ENCODE results near the gene SFXN2.
"Not testable (repeated sequence)": the region's sequence is repeated elsewhere in the genome, so short reads cannot be mapped to it uniquely, and the experiment has no call there.

SFXN2 gene

GRCh38 chr10:102742313-102742712, 27.9 kb downstream of the SFXN2 start:
- DNase-seq; in situ Hi-C loops (cut with HindIII; ENCODE audit: low pct_ligation_motif_present, low pct_unique_long_range_greater_than_20kb, low sequenced_read_pairs): not testable (repeated sequence)

GRCh38 chr10:102743078-102743587, 28.7 kb downstream of the SFXN2 start:
- in situ Hi-C loops (cut with HindIII; ENCODE audit: low pct_ligation_motif_present, low pct_unique_long_range_greater_than_20kb, low sequenced_read_pairs) = no loop called here
- no peak for DNase-seq

- in situ Hi-C loops (cut with HindIII; ENCODE audit: low pct_ligation_motif_present, low pct_unique_long_range_greater_than_20kb, low sequenced_read_pairs) = no loop called here
- peak; percentile 100 for DNase-seq
Observed at GRCh38 chr10:102743588-102744373, 29.3 kb downstream of the SFXN2 start, which contains the start of gene WBP1L. Gene WBP1L (plus strand): TSS chr10:102743948. CDS start chr10:102744054, 106 bp downstream.

GRCh38 chr10:102744374-102745051, 30.1 kb downstream of the SFXN2 start:
- in situ Hi-C loops (cut with HindIII; ENCODE audit: low pct_ligation_motif_present, low pct_unique_long_range_greater_than_20kb, low sequenced_read_pairs) = no loop called here
- peak; percentile 52 for DNase-seq

DNA sequence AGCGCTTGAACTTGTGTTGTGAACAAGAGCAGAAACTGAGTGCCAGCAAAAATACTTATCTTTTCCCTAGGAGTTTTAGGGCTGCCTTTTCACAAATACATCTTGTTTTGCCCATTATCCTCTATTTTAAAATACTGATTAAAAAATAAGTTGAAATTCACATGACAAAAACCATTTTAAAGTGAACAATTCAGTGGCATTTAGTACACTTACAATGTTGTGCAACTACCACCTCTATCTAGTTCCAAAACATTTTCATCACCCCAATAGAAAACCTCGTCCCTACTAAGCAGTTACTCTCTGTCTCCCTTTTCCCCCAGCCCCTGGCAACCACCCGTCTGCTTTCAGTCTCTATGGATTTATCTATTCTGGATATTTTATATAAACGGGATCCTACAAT, 30.7 kb downstream of the SFXN2 start:
- in situ Hi-C loops (cut with HindIII; ENCODE audit: low pct_ligation_motif_present, low pct_unique_long_range_greater_than_20kb, low sequenced_read_pairs) = no loop called here
- DNase-seq = no peak

DNA sequence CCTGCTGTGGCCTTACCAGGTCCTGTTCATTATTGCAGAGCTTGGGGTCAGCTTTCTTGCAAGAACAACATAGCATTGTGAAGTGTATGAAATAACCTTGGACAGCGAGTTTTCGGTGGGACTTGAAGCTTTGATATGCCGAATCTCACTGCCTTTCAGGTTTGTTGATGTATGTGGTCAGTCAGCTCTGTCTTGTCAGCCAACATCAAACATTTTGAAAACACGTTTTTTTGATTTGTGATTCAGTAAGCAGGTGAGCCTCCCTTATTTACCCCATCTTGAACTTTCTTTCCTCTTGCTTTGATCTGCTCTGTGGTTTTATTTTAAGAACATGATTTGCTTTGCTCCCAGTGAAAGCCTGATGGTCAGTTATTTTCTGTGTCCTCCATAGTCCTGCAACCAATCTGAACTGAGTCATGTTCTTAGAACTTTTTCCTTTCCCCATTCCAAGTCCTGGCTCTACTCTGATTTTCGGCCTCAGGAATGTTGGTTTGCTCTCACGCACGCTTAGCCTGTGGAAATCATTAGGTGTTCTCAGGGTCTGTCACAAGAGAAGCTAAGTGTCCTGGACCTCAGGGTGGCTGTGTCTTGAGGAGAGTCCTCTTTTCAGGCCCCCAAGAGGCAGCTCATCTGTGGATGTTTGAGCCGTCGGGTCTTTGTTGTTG, 38.0 kb downstream of the SFXN2 start:
- DNase-seq = no peak
- in situ Hi-C loops (cut with HindIII; ENCODE audit: low pct_ligation_motif_present, low pct_unique_long_range_greater_than_20kb, low sequenced_read_pairs) = no loop called here

GRCh38 chr10:102752934-102753664, 38.7 kb downstream of the SFXN2 start:
- in situ Hi-C loops (cut with HindIII; ENCODE audit: low pct_ligation_motif_present, low pct_unique_long_range_greater_than_20kb, low sequenced_read_pairs) = no loop called here
- peak; percentile 50 for DNase-seq

DNA sequence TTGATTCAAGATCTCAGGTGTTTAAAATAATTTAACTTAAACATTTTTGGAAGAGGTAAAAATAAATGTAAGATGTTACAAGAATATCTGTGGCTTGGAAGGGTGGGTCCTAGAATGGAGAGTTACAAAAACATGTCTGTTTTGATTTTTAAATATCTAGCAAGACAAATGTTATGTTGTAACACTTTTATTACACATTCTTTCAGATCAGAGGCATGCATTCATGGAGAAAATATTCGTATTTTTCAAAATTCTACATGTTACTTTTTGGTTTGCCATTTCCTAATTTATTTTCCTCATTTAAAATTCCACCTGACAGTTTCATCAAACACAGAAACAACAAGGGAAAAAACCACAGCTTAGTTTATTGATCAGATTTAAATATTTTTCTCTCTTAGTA, 39.3 kb downstream of the SFXN2 start:
- DNase-seq = no peak
- in situ Hi-C loops (cut with HindIII; ENCODE audit: low pct_ligation_motif_present, low pct_unique_long_range_greater_than_20kb, low sequenced_read_pairs) = no loop called here

DNA sequence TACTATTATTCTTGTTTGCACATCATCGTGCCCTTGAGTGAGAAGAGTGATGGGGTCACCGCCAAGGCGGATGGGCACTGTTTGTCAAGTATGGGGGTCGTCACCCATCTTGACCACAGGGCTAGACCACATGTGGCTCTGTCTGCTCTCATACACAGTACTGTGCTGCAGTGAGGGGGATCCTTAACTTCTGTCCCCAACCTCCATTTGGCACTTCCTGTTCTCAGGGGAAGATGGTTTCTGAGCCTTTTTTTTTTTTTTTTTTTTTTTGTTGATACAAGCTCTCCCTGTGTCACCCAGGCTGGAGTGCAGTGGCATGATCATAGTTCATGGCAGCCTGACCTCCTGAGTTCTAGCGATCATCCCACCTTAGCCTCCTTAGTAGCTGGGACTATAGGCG, 42.9 kb downstream of the SFXN2 start:
- no peak for DNase-seq
- in situ Hi-C loops (cut with HindIII; ENCODE audit: low pct_ligation_motif_present, low pct_unique_long_range_greater_than_20kb, low sequenced_read_pairs) = no loop called here

DNA sequence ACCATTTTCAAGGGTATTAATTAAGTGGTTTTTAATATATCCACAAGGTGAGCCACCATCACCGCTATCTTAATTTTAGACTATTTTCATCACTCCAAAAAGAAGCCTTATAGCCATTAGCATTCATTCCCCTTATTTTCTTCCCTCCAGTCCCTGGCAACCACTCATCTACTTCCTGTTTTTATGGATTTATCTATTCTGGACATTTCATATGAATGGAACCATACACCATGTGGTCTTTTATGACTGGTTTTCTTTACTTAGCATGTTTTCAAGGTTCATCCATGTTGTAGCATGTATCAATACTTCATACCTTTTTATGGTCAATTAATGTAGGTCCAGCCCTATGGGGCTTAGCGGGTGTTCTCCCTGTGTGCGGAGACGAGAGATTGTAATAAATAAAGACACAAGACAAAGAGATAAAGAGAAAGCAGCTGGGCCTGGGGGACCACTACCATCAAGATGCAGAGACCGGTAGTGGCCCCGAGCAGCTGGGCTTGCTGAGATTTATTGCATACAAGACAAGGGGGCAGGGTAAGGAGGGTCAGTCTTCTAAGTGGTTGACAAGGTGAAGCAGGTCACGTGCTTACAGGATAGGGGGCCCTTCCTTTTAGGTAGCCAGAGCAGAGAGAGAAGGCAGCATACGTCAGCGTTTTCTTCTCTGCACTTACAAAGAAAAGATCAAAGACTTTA, 44.0 kb downstream of the SFXN2 start:
- in situ Hi-C loops (cut with HindIII; ENCODE audit: low pct_ligation_motif_present, low pct_unique_long_range_greater_than_20kb, low sequenced_read_pairs) = no loop called here
- DNase-seq = peak; percentile 16

DNA sequence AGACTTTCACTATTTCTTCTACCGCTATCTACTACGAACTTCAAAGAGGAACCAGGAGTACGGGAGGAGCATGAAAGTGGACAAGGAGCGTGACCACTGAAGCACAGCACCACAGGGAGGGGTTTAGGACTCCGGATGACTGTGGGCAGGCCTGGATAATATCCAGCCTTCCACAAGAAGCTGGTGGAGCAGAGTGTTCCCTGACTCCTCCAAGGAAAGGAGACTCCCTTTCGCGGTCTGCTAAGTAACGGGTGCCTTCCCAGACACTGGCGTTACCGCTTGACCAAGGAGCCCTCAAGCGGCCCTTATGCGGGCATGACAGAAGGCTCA, 44.5 kb downstream of the SFXN2 start:
- DNase-seq = peak; percentile 33
- in situ Hi-C loops (cut with HindIII; ENCODE audit: low pct_ligation_motif_present, low pct_unique_long_range_greater_than_20kb, low sequenced_read_pairs) = not testable (repeated sequence)

DNA sequence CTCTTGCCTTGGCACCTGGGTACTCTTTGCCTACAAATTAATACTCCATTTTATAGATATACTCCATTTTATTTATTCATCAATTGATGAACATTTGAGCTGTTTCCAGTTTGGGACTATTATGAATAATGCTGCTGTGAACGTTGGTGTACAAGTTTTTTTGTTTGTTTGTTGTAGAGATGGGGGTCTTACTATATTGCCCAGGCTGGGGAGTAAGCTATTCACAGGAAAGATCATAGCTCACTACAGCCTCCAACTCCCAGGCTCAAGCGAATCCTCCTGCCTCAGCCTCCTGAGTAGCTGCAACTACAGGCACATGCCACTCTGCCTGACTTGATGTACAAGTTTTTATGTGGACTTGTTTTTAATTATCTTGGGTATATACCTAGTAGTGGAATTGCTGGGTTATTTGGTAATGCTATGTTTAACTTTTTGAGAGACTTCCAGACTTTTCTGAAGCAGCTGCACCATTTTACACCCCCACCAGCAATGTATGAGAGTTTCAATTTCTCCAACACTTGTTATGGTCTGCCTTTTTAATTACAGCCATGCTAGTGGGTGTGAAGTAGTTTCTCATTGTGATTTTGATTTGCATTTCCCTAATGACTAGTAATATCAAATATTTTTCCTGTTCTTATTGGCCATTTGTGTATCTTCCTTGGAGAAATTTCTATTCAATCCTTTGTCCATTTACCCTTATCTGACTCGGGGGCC, 45.2 kb downstream of the SFXN2 start:
- DNase-seq = no peak
- in situ Hi-C loops (cut with HindIII; ENCODE audit: low pct_ligation_motif_present, low pct_unique_long_range_greater_than_20kb, low sequenced_read_pairs) = no loop called here

DNA sequence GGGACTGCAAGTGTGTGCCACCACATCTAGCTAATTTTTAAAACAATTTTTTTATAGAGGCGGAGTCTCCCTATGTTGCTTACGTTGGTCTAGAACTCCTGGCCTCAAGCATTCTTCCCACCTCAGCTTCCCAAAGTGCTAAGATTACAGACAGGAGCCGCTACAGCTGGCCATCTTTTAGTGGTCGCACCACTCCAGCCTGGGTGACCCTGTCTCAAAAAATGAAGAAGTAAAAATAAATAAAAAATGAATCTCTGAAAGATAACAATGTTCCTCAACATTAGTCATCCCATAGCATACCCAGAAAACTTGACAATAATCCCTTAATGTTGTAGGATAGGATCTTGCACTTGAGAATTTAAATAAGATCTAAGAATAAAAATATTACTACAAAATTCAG, 47.5 kb downstream of the SFXN2 start:
- in situ Hi-C loops (cut with HindIII; ENCODE audit: low pct_ligation_motif_present, low pct_unique_long_range_greater_than_20kb, low sequenced_read_pairs) = no loop called here
- DNase-seq = no peak

- no peak for DNase-seq
- in situ Hi-C loops (cut with HindIII; ENCODE audit: low pct_ligation_motif_present, low pct_unique_long_range_greater_than_20kb, low sequenced_read_pairs) = no loop called here
Observed at GRCh38 chr10:102762401-102763015, 48.1 kb downstream of the SFXN2 start.

DNA sequence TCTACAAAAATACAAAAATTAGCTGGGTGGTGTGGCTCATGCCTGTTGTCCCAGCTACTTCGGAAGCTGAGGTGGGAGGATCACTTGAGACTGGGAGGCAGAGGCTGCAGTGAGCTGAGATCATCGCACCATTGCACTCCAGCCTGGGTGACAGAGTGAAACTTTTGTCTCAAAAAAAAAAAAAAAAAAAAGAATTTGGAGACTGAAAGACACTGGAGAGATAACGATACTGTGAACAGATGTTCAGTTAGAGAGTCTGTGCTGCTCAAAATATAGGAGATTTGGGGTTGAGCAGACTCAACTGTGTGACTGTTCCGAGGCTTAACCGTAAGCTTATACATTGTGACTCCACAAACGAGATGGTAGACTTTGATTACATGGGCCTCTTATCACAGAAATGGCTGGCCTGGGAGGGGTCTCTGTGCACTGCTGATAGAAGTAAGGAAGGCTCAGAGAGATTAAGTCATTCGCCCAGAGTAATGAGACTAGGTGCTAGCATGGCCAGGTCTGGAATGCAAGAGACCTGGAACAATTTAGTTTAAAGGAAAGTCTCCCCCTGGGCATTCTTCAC, 48.7 kb downstream of the SFXN2 start:
- in situ Hi-C loops (cut with HindIII; ENCODE audit: low pct_ligation_motif_present, low pct_unique_long_range_greater_than_20kb, low sequenced_read_pairs) = no loop called here
- no peak for DNase-seq

- no peak for DNase-seq
Observed at GRCh38 chr10:102764470-102765161, 50.2 kb downstream of the SFXN2 start.

More at GRCh38 chr10:102764470-102765161, 50.2 kb downstream of the SFXN2 start:
- in situ Hi-C loops (cut with HindIII; ENCODE audit: low pct_ligation_motif_present, low pct_unique_long_range_greater_than_20kb, low sequenced_read_pairs) = no loop called here

Data from ACHN (cell line).